Activated T-helper 1 cell treated with anti-CD3 and anti-CD28 coated beads, Interleukin-12 subunit alpha, Interleukin-12 subunit beta, Interleukin-2, Interleukin-4 antibody, amounts not matched to agents 30 ng/mL and 10 ng/mL and 1 ng/mL, durations not matched to agents 14 hours and 24 hours and 36 hours (primary cell): Measurements from ENCODE around the gene SMAD6. TPM values are rescaled to one million over a fixed set of nuclear protein-coding genes. Genes with fewer than 3 reads are reported as not detected.

Experiments used
- DNase-seq: peaks from one replicate; pipeline ENCODE4 v3.0.0; 2021; ENCODE audit warnings: low spot score
- H3K27ac Mint-ChIP-seq: one replicate; pipeline ENCODE4 v1.8.0; 2021; ENCODE audit warnings: mild to moderate bottlenecking, mixed read lengths
- H3K27me3 Mint-ChIP-seq: one replicate; pipeline ENCODE4 v1.8.0; 2022; ENCODE audit warnings: mild to moderate bottlenecking, moderate library complexity, mixed read lengths; ENCODE audit not compliant: insufficient read depth
- H3K36me3 Mint-ChIP-seq: one replicate; pipeline ENCODE4 v1.8.0; 2021; ENCODE audit warnings: low read depth, mixed read lengths
- H3K4me1 Mint-ChIP-seq: one replicate; pipeline ENCODE4 v1.8.0; 2021; ENCODE audit warnings: low read depth, mixed read lengths
- H3K4me3 Mint-ChIP-seq: one replicate; pipeline ENCODE4 v1.8.0; 2021; ENCODE audit warnings: mild to moderate bottlenecking, moderate library complexity, mixed read lengths
- H3K9me3 Mint-ChIP-seq: one replicate; pipeline ENCODE4 v1.8.0; 2021; ENCODE audit warnings: mixed read lengths
- intact Hi-C: fragments of 100-400 bp; cut with micrococcal nuclease; formaldehyde crosslinking; loops from one replicate; pipeline ENCODE4 v1.15.1; 2024
- total RNA-seq: library from RNA; stranded (reverse); gene quantifications from 2 replicates; pipeline ENCODE4 v1.2.3, GENCODE V29; 2022

Gene SMAD6
- total RNA-seq, 1 donor from 2014 or later, result 0.34 TPM

- peak; percentile 23 for DNase-seq
- peaks cover 2% of the 10 kb centered on the region for H3K36me3 Mint-ChIP-seq
- no peaks in the 10 kb centered on the region for H3K9me3 Mint-ChIP-seq
- peak overlapping the region; percentile 44 for H3K27ac Mint-ChIP-seq
- peaks cover 10% of the 10 kb centered on the region for H3K27me3 Mint-ChIP-seq
- H3K4me1 Mint-ChIP-seq, result peaks cover 24% of the 10 kb centered on the region
- intact Hi-C loops, result no loop called here
- H3K4me3 Mint-ChIP-seq, result no peak overlapping the region
Observed at GRCh38 chr15:66720206-66721010, 18.4 kb downstream of the SMAD6 start.

- H3K27me3 Mint-ChIP-seq, result peaks cover 10% of the 10 kb centered on the region
- intact Hi-C loops, result no loop called here
- H3K4me1 Mint-ChIP-seq, result peaks cover 24% of the 10 kb centered on the region
- peak overlapping the region; percentile 44 for H3K27ac Mint-ChIP-seq
- DNase-seq, result no peak
- no peak overlapping the region for H3K4me3 Mint-ChIP-seq
- no peaks in the 10 kb centered on the region for H3K9me3 Mint-ChIP-seq
- peaks cover 2% of the 10 kb centered on the region for H3K36me3 Mint-ChIP-seq
Observed at GRCh38 chr15:66721020-66721419, 19.0 kb downstream of the SMAD6 start.

GRCh38 chr15:66721501-66721937 lies 19.5 kb downstream of the SMAD6 start:
- H3K27ac Mint-ChIP-seq, result no peak overlapping the region
- H3K4me1 Mint-ChIP-seq, result peaks cover 24% of the 10 kb centered on the region
- no peaks in the 10 kb centered on the region for H3K9me3 Mint-ChIP-seq
- H3K4me3 Mint-ChIP-seq, result no peak overlapping the region
- DNase-seq, result no peak
- peaks cover 10% of the 10 kb centered on the region for H3K27me3 Mint-ChIP-seq
- intact Hi-C loops, result no loop called here
- peaks cover 2% of the 10 kb centered on the region for H3K36me3 Mint-ChIP-seq

- Mint-ChIP-seq H3K36me3 (peaks cover 2% of the 10 kb centered on the region), H3K27me3 (peaks cover 6% of the 10 kb centered on the region), H3K4me3 (no peak overlapping the region), H3K9me3 (no peaks in the 10 kb centered on the region), H3K4me1 (peaks cover 24% of the 10 kb centered on the region), H3K27ac (no peak overlapping the region)
- intact Hi-C loops, result no loop called here
- DNase-seq, result no peak
Observed at GRCh38 chr15:66721954-66722353, 19.9 kb downstream of the SMAD6 start.

- H3K4me3 Mint-ChIP-seq, result no peak overlapping the region
- peaks cover 24% of the 10 kb centered on the region for H3K4me1 Mint-ChIP-seq
- no peaks in the 10 kb centered on the region for H3K9me3 Mint-ChIP-seq
- intact Hi-C loops, result no loop called here
- peaks cover 2% of the 10 kb centered on the region for H3K36me3 Mint-ChIP-seq
- H3K27me3 Mint-ChIP-seq, result peaks cover 6% of the 10 kb centered on the region
- H3K27ac Mint-ChIP-seq, result no peak overlapping the region
- no peak for DNase-seq
Observed at GRCh38 chr15:66722757-66723540, 20.9 kb downstream of the SMAD6 start.

- intact Hi-C loops, result no loop called here
- Mint-ChIP-seq H3K27me3 (peaks cover 6% of the 10 kb centered on the region), H3K36me3 (peaks cover 2% of the 10 kb centered on the region), H3K4me1 (peaks cover 24% of the 10 kb centered on the region), H3K4me3 (no peak overlapping the region), H3K27ac (no peak overlapping the region), H3K9me3 (no peaks in the 10 kb centered on the region)
- DNase-seq, result no peak
Observed at GRCh38 chr15:66723826-66724731, 22.0 kb downstream of the SMAD6 start.

- peaks cover 20% of the 10 kb centered on the region for H3K4me1 Mint-ChIP-seq
- H3K4me3 Mint-ChIP-seq, result no peak overlapping the region
- H3K36me3 Mint-ChIP-seq, result peaks cover 2% of the 10 kb centered on the region
- intact Hi-C loops, result no loop called here
- peaks cover 6% of the 10 kb centered on the region for H3K27me3 Mint-ChIP-seq
- DNase-seq, result no peak
- H3K27ac Mint-ChIP-seq, result no peak overlapping the region
- H3K9me3 Mint-ChIP-seq, result no peaks in the 10 kb centered on the region
Observed at GRCh38 chr15:66724732-66725463, 22.9 kb downstream of the SMAD6 start.

GRCh38 chr15:66725464-66725785 lies 23.4 kb downstream of the SMAD6 start:
- intact Hi-C loops, result no loop called here
- Mint-ChIP-seq H3K27me3 (peaks cover 6% of the 10 kb centered on the region), H3K36me3 (peaks cover 2% of the 10 kb centered on the region), H3K9me3 (no peaks in the 10 kb centered on the region), H3K4me1 (peaks cover 15% of the 10 kb centered on the region), H3K4me3 (no peak overlapping the region), H3K27ac (no peak overlapping the region)
- DNase-seq, result no peak

- Mint-ChIP-seq H3K4me1 (peaks cover 5% of the 10 kb centered on the region), H3K9me3 (no peaks in the 10 kb centered on the region), H3K36me3 (peaks cover 2% of the 10 kb centered on the region), H3K27me3 (peaks cover 6% of the 10 kb centered on the region), H3K4me3 (no peak overlapping the region), H3K27ac (no peak overlapping the region)
- intact Hi-C loops, result no loop called here
- DNase-seq, result no peak
Observed at GRCh38 chr15:66726386-66726785, 24.4 kb downstream of the SMAD6 start.

- Mint-ChIP-seq H3K4me3 (no peak overlapping the region), H3K9me3 (no peaks in the 10 kb centered on the region), H3K27ac (no peak overlapping the region), H3K27me3 (peaks cover 2% of the 10 kb centered on the region), H3K36me3 (no peaks in the 10 kb centered on the region), H3K4me1 (no peaks in the 10 kb centered on the region)
- intact Hi-C loops, result no loop called here
- no peak for DNase-seq
Observed at GRCh38 chr15:66729331-66729951, 27.4 kb downstream of the SMAD6 start.

GRCh38 chr15:66730168-66731021 lies 28.4 kb downstream of the SMAD6 start:
- H3K27ac Mint-ChIP-seq, result no peak overlapping the region
- H3K9me3 Mint-ChIP-seq, result no peaks in the 10 kb centered on the region
- DNase-seq, result no peak
- peaks cover 2% of the 10 kb centered on the region for H3K27me3 Mint-ChIP-seq
- no peaks in the 10 kb centered on the region for H3K36me3 Mint-ChIP-seq
- intact Hi-C loops, result no loop called here
- no peak overlapping the region for H3K4me3 Mint-ChIP-seq
- H3K4me1 Mint-ChIP-seq, result no peaks in the 10 kb centered on the region
